Mucosa of gallbladder (tissue), 1 donor: ENCODE results near the gene CACNA1C. TPM values are rescaled to one million over a fixed set of nuclear protein-coding genes. Genes with fewer than 3 reads are reported as not detected.
"Not testable (repeated sequence)": the region's sequence is repeated elsewhere in the genome, so short reads cannot be mapped to it uniquely, and the experiment has no call there.

Experiments
- DNase-seq: peaks from one replicate; pipeline ENCODE4 v3.0.0-alpha.2; 2020; ENCODE audit warnings: low spot score
- total RNA-seq: library from RNA; stranded (reverse); gene quantifications from one replicate; pipeline ENCODE4 v1.2.1, GENCODE V29; 2021
- donor health status: DM: no; HTN: no; CAD: no.

CACNA1C gene
- total RNA-seq, 1 donor from 2014 or later: 19.3 TPM

GRCh38 chr12:2110849-2111566 is 58.2 kb downstream of the CACNA1C start:
- DNase-seq: no peak

GRCh38 chr12:2111826-2112225 is 59.0 kb downstream of the CACNA1C start:
- no peak for DNase-seq

GRCh38 chr12:2112401-2112800 is 59.6 kb downstream of the CACNA1C start:
- no peak for DNase-seq

GRCh38 chr12:2113119-2113912 is 60.5 kb downstream of the CACNA1C start:
- DNase-seq: peak; percentile 50

- DNase-seq: no peak
Measured at GRCh38 chr12:2114071-2114470, 61.3 kb downstream of the CACNA1C start.

- DNase-seq: no peak
Measured at GRCh38 chr12:2115101-2115845, 62.5 kb downstream of the CACNA1C start.

- no peak for DNase-seq
Measured at GRCh38 chr12:2117541-2117940, 64.8 kb downstream of the CACNA1C start.

GRCh38 chr12:2118061-2118460 is 65.3 kb downstream of the CACNA1C start:
- no peak for DNase-seq

GRCh38 chr12:2118481-2119255 is 65.9 kb downstream of the CACNA1C start:
- no peak for DNase-seq

- no peak for DNase-seq
Measured at GRCh38 chr12:2119266-2119665, 66.5 kb downstream of the CACNA1C start.

GRCh38 chr12:2120982-2121758 is 68.4 kb downstream of the CACNA1C start:
- peak; percentile 31 for DNase-seq

- no peak for DNase-seq
Measured at GRCh38 chr12:2124466-2125023, 71.8 kb downstream of the CACNA1C start.

- DNase-seq: no peak
Measured at GRCh38 chr12:2125651-2126522, 73.1 kb downstream of the CACNA1C start.

- DNase-seq: no peak
Measured at GRCh38 chr12:2126676-2127406, 74.1 kb downstream of the CACNA1C start.

- DNase-seq: no peak
Measured at GRCh38 chr12:2129076-2129475, 76.3 kb downstream of the CACNA1C start.

- not testable (repeated sequence) for DNase-seq
Measured at GRCh38 chr12:2135661-2136418, 83.1 kb downstream of the CACNA1C start.

GRCh38 chr12:2136901-2137300 is 84.1 kb downstream of the CACNA1C start:
- no peak for DNase-seq

- DNase-seq: no peak
Measured at GRCh38 chr12:2137711-2138110, 84.9 kb downstream of the CACNA1C start.
